ENCODE results near the gene CFAP46. TPM values are rescaled to one million over a fixed set of nuclear protein-coding genes. Genes with fewer than 3 reads are reported as not detected.

The CFAP46 gene
- total and polyA plus RNA-seq, 2 experiments from 2014 or later: 0.20 to 0.22 TPM

DNA sequence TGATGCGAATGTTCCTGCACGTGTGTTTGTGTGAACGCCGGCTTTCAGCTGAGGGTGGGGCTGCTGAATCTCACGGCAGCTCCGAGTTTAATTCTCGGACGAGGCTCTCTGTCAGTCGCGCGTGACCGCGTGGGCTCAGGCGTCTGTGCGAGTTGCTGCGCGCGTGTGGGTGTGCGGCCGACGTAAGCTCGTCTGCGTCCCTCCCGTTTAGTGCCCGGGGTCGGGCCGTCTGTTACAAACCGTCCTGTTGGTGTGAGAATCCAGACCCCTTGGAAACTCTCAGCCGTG, 41.6 kb upstream of the CFAP46 start:
- no peak overlapping the region for H3K27ac ChIP-seq
- no peak overlapping the region for H3K9ac ChIP-seq
- no peaks in the 10 kb centered on the region; the same call in 1 of the 2 replicates for H3K4me1 ChIP-seq (ENCODE audit: insufficient read depth)
- in situ Hi-C loops (cut with MboI): no loop called here
- H3K79me2 ChIP-seq (ENCODE audit: insufficient read depth): no peaks in the 10 kb centered on the region
- H3K9me3 ChIP-seq (ENCODE audit: low read depth): no peaks in the 10 kb centered on the region
- no peak overlapping the region for H3K4me2 ChIP-seq (ENCODE audit: unreplicated experiment)
- H3K27me3 ChIP-seq (replicated peaks; ENCODE audit: insufficient read depth): no peaks in the 10 kb centered on the region
- H4K20me1 ChIP-seq (ENCODE audit: insufficient read depth): no peaks in the 10 kb centered on the region
- no peaks in the 10 kb centered on the region for H3K9me2 ChIP-seq (ENCODE audit: insufficient read depth)
- H3F3A ChIP-seq (ENCODE audit: insufficient read depth): peaks cover 4% of the 10 kb centered on the region
- no peak for DNase-seq
- no peak for TF ChIP-seq EZH2 (IDR thresholded peaks at IDR 0.05; ENCODE audit: insufficient read depth, poor library complexity, severe bottlenecking)
- TF ChIP-seq EZH2phosphoT487 (IDR thresholded peaks at IDR 0.05; ENCODE audit: insufficient read depth, low read depth): no peak
- H3K4me3 ChIP-seq: no peak overlapping the region
- no peaks in the 10 kb centered on the region for H3K36me3 ChIP-seq (ENCODE audit: low read depth)
- no peak overlapping the region for H2AFZ ChIP-seq
- WGBS, 2 experiments (ENCODE audit: low coverage in 1 of 2, low lambda C conversion rate in 2 of 2, missing lambda C conversion rate in 2 of 2): 62 to 66% methylated on average over 29 of the region's 29 CpGs

- no peaks in the 10 kb centered on the region; the same call in 1 of the 2 replicates for H3K4me1 ChIP-seq (ENCODE audit: insufficient read depth)
- H3K79me2 ChIP-seq (ENCODE audit: insufficient read depth): no peaks in the 10 kb centered on the region
- no peaks in the 10 kb centered on the region for H3K9me2 ChIP-seq (ENCODE audit: insufficient read depth)
- H4K20me1 ChIP-seq (ENCODE audit: insufficient read depth): no peaks in the 10 kb centered on the region
- no peaks in the 10 kb centered on the region for H3K36me3 ChIP-seq (ENCODE audit: low read depth)
- H2AFZ ChIP-seq: no peak overlapping the region
- TF ChIP-seq EZH2phosphoT487 (IDR thresholded peaks at IDR 0.05; ENCODE audit: insufficient read depth, low read depth): no peak
- no peaks in the 10 kb centered on the region for H3K27me3 ChIP-seq (replicated peaks; ENCODE audit: insufficient read depth)
- no peaks in the 10 kb centered on the region for H3K9me3 ChIP-seq (ENCODE audit: low read depth)
- H3K9ac ChIP-seq: no peak overlapping the region
- WGBS, 2 experiments (ENCODE audit: low coverage in 1 of 2, low lambda C conversion rate in 2 of 2, missing lambda C conversion rate in 2 of 2): 77 to 83% methylated on average over 35 to 42 of the region's 42 CpGs
- no peak overlapping the region for H3K4me2 ChIP-seq (ENCODE audit: unreplicated experiment)
- no peak for DNase-seq
- H3F3A ChIP-seq (ENCODE audit: insufficient read depth): peaks cover 4% of the 10 kb centered on the region
- no peak overlapping the region for H3K27ac ChIP-seq
- in situ Hi-C loops (cut with MboI): no loop called here
- H3K4me3 ChIP-seq: no peak overlapping the region
Measured at GRCh38 chr10:132983252-132984007, 41.1 kb upstream of the CFAP46 start.

DNA sequence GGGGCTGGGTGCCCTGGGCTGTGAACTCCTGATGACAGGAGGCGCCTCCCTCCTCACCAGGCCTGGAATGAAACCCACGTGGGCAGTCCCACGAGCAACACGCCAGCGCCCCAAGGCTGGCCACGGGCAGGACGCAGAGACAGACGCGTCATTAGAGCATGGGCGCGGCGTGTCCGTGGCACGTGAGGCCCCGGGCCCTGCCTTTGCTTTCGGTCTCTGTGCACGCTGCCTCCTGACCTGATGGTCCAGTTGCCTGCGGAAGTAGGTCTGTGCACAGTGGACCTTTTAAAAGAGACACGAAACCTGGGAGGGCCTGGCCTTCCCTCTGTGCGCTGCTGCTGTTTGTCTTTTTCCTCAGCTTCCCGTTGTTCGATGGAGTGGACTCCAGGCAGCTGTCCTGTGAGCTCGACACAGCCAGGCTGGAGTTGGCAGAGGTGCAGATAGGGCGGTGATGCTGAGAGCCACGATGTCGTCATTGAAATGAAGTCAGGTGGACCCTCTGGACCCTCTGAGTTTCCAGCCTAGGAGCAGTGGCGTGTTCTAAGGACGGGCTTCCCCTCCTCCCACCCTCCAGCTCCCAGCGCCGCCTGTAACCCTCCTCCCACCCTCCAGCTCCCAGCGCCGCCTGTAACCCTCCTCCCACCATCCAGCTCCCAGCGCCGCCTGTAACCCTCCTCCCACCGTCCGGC, 40.1 kb upstream of the CFAP46 start:
- H3K9ac ChIP-seq: no peak overlapping the region
- H3K4me3 ChIP-seq: no peak overlapping the region
- H3K27ac ChIP-seq: no peak overlapping the region
- no peak for TF ChIP-seq EZH2phosphoT487 (IDR thresholded peaks at IDR 0.05; ENCODE audit: insufficient read depth, low read depth)
- TF ChIP-seq EZH2 (IDR thresholded peaks at IDR 0.05; ENCODE audit: insufficient read depth, poor library complexity, severe bottlenecking): no peak
- H3K4me2 ChIP-seq (ENCODE audit: unreplicated experiment): no peak overlapping the region
- in situ Hi-C loops (cut with MboI): no loop called here
- no peaks in the 10 kb centered on the region for H4K20me1 ChIP-seq (ENCODE audit: insufficient read depth)
- H3K9me2 ChIP-seq (ENCODE audit: insufficient read depth): no peaks in the 10 kb centered on the region
- no peaks in the 10 kb centered on the region for H3K27me3 ChIP-seq (replicated peaks; ENCODE audit: insufficient read depth)
- WGBS, 2 experiments (ENCODE audit: low coverage in 1 of 2, low lambda C conversion rate in 2 of 2, missing lambda C conversion rate in 2 of 2): 71% methylated on average over 26 to 33 of the region's 36 CpGs
- H3F3A ChIP-seq (ENCODE audit: insufficient read depth): no peaks in the 10 kb centered on the region
- H3K79me2 ChIP-seq (ENCODE audit: insufficient read depth): no peaks in the 10 kb centered on the region
- 0 out of 2 replicates have a peak overlapping the region, but pooled peaks have one; percentile 29 for H2AFZ ChIP-seq
- peak; percentile 31 for DNase-seq
- no peaks in the 10 kb centered on the region for H3K36me3 ChIP-seq (ENCODE audit: low read depth)
- no peaks in the 10 kb centered on the region for H3K9me3 ChIP-seq (ENCODE audit: low read depth)
- H3K4me1 ChIP-seq (ENCODE audit: insufficient read depth): no peaks in the 10 kb centered on the region; the same call in 1 of the 2 replicates

DNA sequence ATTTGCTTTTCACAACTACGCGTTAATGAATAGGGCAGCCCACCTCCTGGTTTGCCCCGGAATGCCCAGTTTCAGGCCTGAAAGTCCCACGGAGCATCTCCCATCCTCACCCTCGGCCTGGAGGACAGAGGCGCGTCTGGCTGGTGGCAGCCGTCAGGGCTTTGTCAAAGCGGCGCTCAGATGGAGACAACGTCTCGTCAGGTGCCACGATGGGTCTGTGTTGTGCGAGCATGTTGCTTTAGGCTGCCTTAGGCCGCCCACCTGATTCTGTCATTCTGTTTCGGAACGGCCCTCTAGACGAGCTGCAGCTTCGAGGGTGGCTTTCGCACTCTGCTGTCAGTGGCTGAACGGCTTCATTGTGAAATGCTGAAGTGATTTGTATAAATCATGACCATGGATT, 39.4 kb upstream of the CFAP46 start:
- in situ Hi-C loops (cut with MboI): no loop called here
- Histone ChIP-seq H3K9me2 (ENCODE audit: insufficient read depth) (no peaks in the 10 kb centered on the region), H4K20me1 (ENCODE audit: insufficient read depth) (no peaks in the 10 kb centered on the region), H3K4me3 (no peak overlapping the region), H3K9me3 (ENCODE audit: low read depth) (no peaks in the 10 kb centered on the region), H3F3A (ENCODE audit: insufficient read depth) (no peaks in the 10 kb centered on the region), H3K4me2 (ENCODE audit: unreplicated experiment) (no peak overlapping the region), H3K36me3 (ENCODE audit: low read depth) (no peaks in the 10 kb centered on the region), H3K27ac (no peak overlapping the region), H3K4me1 (ENCODE audit: insufficient read depth) (no peaks in the 10 kb centered on the region; the same call in 1 of the 2 replicates), H3K27me3 (replicated peaks; ENCODE audit: insufficient read depth) (no peaks in the 10 kb centered on the region), H3K79me2 (ENCODE audit: insufficient read depth) (no peaks in the 10 kb centered on the region), H2AFZ (no peak overlapping the region), H3K9ac (no peak overlapping the region)
- no peak for TF ChIP-seq EZH2phosphoT487 (IDR thresholded peaks at IDR 0.05; ENCODE audit: insufficient read depth, low read depth)
- TF ChIP-seq EZH2 (IDR thresholded peaks at IDR 0.05; ENCODE audit: insufficient read depth, poor library complexity, severe bottlenecking): no peak
- no peak for DNase-seq
- 85 to 88% methylated on average over 21 of the region's 21 CpGs for WGBS, 2 experiments (ENCODE audit: low coverage in 1 of 2, low lambda C conversion rate in 2 of 2, missing lambda C conversion rate in 2 of 2)

Measured in GM23248 (cell line).